Central memory CD8-positive, alpha-beta T cell (primary cell): ENCODE results near the gene BMAL1.

Experiments used
- ATAC-seq: fragments of 150-1000 bp; cut with Tn5 transposase; replicated peaks from 2 replicates; pipeline ENCODE4 v1.10.0; 2022; ENCODE audit warnings: mild to moderate bottlenecking, moderate FRiP score, moderate number of reproducible peaks; ENCODE audit not compliant: poor library complexity, severe bottlenecking; ENCODE audit errors: extremely low read depth
- DNase-seq, 2 donors: peaks; one replicate each; pipeline ENCODE4 v3.0.0; 2021; ENCODE audit warnings: low spot score in 2 of 2
- H3K27ac Mint-ChIP-seq: one replicate; pipeline ENCODE4 v1.8.0; 2022; ENCODE audit warnings: low read depth, mild to moderate bottlenecking, moderate library complexity, mixed read lengths
- H3K27me3 Mint-ChIP-seq: one replicate; pipeline ENCODE4 v1.8.0; 2022; ENCODE audit warnings: mixed read lengths
- H3K36me3 Mint-ChIP-seq: one replicate; pipeline ENCODE4 v1.8.0; 2022; ENCODE audit warnings: mild to moderate bottlenecking, moderate library complexity, mixed read lengths; ENCODE audit not compliant: insufficient read depth
- H3K4me1 Mint-ChIP-seq: one replicate; pipeline ENCODE4 v1.8.0; 2022; ENCODE audit warnings: mixed read lengths
- H3K4me3 Mint-ChIP-seq: one replicate; pipeline ENCODE4 v1.8.0; 2022; ENCODE audit warnings: mild to moderate bottlenecking, moderate library complexity, mixed read lengths
- H3K9me3 Mint-ChIP-seq: one replicate; pipeline ENCODE4 v1.8.0; 2022; ENCODE audit warnings: mixed read lengths

The BMAL1 gene

DNA sequence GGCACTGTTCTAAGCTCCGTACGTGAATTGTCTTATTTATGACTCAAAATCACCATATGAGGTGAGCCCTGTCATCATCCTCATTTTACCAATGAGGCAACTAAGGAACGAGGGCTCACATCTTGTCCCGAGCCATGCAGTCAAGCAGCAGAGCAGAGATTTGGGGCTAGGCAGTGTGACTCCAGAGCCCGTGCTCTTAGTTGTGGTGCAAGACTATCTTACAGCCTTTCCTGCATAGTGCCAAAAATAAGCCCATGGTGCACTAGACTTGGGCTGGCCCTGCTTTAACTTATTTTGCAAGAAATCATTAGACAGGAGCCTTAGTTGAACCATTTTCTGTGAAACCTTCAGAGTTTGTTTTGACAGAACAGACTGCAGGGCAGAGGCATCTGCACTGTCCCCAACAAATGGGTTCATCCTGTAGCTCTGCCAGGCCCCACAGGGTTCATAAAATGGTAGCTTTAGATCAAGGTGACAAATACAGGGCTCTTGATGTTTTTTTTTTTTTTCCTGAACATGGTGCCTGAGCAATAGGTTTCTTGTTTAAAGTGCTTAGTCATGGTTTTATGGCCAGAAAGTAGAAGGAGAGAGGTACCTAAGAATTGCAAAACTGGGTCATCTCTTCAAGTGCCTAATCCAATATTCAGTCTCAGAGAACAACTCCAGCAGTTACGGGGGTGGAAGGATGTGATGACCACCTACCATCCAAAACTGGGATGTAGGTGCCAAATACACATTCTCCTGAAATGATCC lies 56.6 kb downstream of the BMAL1 start:
- DNase-seq (no peak), ATAC-seq (no peak)
- Mint-ChIP-seq H3K36me3 (peaks cover 10% of the 10 kb centered on the region), H3K9me3 (no peaks in the 10 kb centered on the region), H3K27me3 (no peaks in the 10 kb centered on the region), H3K4me1 (peaks cover 64% of the 10 kb centered on the region), H3K27ac (no peak overlapping the region), H3K4me3 (no peak overlapping the region)

DNA sequence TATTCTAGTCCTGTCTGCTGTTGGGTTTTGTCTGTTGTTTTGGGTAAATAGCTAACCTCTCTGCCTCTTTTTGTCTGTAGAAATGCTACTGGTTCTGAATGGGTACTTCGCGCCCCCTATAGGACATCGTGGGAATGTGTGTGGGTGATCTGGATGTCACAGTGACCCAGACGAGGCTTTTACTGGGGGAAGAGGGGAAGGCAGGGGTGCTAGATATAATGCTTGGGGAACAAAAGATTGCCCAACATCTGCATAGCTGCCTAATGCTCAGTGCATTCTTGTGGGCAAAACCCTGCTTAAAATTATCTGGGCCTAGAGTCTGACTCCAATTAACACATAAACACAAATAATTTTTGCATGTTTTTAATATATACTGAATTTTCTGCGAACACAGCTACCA lies 57.7 kb downstream of the BMAL1 start:
- Mint-ChIP-seq H3K9me3 (no peaks in the 10 kb centered on the region), H3K4me3 (no peak overlapping the region), H3K4me1 (peaks cover 67% of the 10 kb centered on the region), H3K27me3 (no peaks in the 10 kb centered on the region), H3K27ac (no peak overlapping the region), H3K36me3 (peaks cover 3% of the 10 kb centered on the region)
- ATAC-seq: peak; percentile 55
- peak; percentile 55 to 61 for DNase-seq

DNA sequence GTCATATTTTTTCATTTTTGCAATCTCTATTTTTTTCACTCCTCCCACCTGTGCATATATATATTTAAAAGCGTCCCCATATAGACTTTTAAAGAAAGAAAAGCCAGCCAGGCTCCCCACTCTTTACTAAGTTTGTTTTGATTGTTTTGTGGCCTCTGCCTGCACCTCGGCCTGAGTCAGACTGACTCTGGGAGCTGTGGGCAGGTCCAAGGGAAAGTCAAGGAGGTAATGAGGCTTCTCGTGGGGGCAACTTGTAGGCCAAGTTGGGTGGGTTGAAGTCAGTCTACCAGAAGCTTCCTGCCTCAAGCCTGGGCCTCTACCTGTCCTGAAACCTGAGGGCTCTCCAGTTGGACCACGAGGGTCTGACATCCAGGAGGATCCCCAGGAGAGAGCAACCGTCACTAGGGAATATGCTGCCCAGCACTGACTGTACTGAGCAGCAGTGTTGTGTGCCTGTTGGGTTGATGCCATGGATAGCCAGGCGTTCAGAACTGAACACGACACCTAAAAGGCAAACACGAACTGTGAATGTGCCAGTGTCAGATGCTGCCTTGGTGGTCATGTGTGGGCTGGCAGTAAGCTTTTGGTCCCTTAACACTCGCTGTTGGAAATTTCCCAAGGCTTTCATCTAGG lies 58.8 kb downstream of the BMAL1 start:
- Mint-ChIP-seq H3K4me3 (no peak overlapping the region), H3K4me1 (peaks cover 71% of the 10 kb centered on the region), H3K9me3 (no peaks in the 10 kb centered on the region), H3K27me3 (no peaks in the 10 kb centered on the region), H3K27ac (no peak overlapping the region), H3K36me3 (peaks cover 3% of the 10 kb centered on the region)
- ATAC-seq: no peak
- no peak for DNase-seq

DNA sequence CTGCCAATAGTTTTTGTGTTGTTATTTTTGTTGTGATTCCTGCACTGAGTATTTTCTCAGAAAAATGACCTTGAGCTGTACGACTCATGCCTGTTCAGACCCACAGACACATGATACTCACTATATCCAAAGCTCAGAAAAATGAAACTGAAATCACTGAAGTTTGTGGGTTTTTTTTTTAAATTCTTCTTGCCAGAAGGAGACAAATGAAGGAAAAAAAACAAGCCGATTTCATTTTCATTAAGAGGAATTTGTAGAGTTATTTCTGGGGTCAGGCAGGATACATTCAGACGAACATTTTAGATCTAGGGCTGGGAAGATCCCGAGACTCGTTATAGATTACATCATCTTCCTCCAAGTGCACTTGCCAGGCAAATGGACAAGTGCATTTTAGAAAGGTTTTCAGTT lies 60.4 kb downstream of the BMAL1 start:
- no peak for DNase-seq
- H3K27me3 Mint-ChIP-seq: no peaks in the 10 kb centered on the region
- peaks cover 71% of the 10 kb centered on the region for H3K4me1 Mint-ChIP-seq
- H3K27ac Mint-ChIP-seq: peak overlapping the region; percentile 67
- H3K4me3 Mint-ChIP-seq: peak overlapping the region; percentile 4
- ATAC-seq: no peak
- H3K36me3 Mint-ChIP-seq: peaks cover 3% of the 10 kb centered on the region
- H3K9me3 Mint-ChIP-seq: no peaks in the 10 kb centered on the region

DNA sequence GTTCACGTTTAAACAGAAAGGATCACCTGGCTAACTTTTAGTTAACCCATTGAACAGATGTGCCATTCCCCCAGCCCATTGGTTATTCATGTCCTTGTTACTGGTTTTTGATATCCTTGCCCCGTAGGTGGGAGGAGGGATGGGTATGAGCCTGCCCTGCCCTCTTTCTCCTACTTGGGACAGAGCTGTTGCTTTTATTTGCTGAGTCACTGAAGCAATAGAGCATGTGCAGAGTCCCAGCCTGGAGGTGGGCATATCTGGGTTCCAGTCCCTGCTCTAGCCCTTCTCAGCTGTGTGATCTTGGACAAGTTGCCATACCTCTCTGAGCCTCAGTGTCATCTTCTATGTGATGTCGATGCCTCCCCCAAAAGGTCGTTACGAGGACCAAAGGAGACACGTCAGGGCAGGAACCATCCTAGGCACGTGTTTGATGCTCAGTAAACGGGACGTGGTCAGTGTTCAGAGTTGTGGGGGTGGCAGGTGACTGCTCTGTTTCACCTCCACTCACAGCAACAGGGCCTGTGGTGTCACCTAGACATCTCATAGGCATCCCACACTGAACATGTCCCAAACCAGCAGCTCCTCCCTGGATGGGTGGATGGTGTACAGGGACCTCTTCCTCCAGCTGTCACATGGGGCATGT lies 61.0 kb downstream of the BMAL1 start:
- H3K9me3 Mint-ChIP-seq: no peaks in the 10 kb centered on the region
- H3K27me3 Mint-ChIP-seq: no peaks in the 10 kb centered on the region
- peak overlapping the region; percentile 85 for H3K27ac Mint-ChIP-seq
- ATAC-seq: peak; percentile 26
- peaks cover 3% of the 10 kb centered on the region for H3K36me3 Mint-ChIP-seq
- H3K4me1 Mint-ChIP-seq: peaks cover 69% of the 10 kb centered on the region
- H3K4me3 Mint-ChIP-seq: peak overlapping the region; percentile 4
- DNase-seq: no peak

- no peaks in the 10 kb centered on the region for H3K9me3 Mint-ChIP-seq
- H3K4me3 Mint-ChIP-seq: peak overlapping the region; percentile 4
- H3K27me3 Mint-ChIP-seq: no peaks in the 10 kb centered on the region
- ATAC-seq: peak; percentile 68
- peaks cover 6% of the 10 kb centered on the region for H3K36me3 Mint-ChIP-seq
- no peak for DNase-seq
- H3K27ac Mint-ChIP-seq: peak overlapping the region; percentile 85
- peaks cover 70% of the 10 kb centered on the region for H3K4me1 Mint-ChIP-seq
These were observed 61.9 kb downstream of the BMAL1 start for GRCh38 chr11:13339195-13340153.

- Mint-ChIP-seq H3K9me3 (no peaks in the 10 kb centered on the region), H3K4me1 (peaks cover 69% of the 10 kb centered on the region), H3K27ac (peak overlapping the region; percentile 81), H3K4me3 (no peak overlapping the region), H3K27me3 (no peaks in the 10 kb centered on the region), H3K36me3 (peaks cover 7% of the 10 kb centered on the region)
- no peak for DNase-seq
- no peak for ATAC-seq
These were observed 63.4 kb downstream of the BMAL1 start for GRCh38 chr11:13341026-13341425.

GRCh38 chr11:13343067-13343466 lies 65.5 kb downstream of the BMAL1 start:
- no peak overlapping the region for H3K4me3 Mint-ChIP-seq
- no peaks in the 10 kb centered on the region for H3K27me3 Mint-ChIP-seq
- peaks cover 10% of the 10 kb centered on the region for H3K36me3 Mint-ChIP-seq
- peak overlapping the region; percentile 36 for H3K27ac Mint-ChIP-seq
- DNase-seq: no peak
- H3K9me3 Mint-ChIP-seq: no peaks in the 10 kb centered on the region
- H3K4me1 Mint-ChIP-seq: peaks cover 79% of the 10 kb centered on the region
- no peak for ATAC-seq

DNA sequence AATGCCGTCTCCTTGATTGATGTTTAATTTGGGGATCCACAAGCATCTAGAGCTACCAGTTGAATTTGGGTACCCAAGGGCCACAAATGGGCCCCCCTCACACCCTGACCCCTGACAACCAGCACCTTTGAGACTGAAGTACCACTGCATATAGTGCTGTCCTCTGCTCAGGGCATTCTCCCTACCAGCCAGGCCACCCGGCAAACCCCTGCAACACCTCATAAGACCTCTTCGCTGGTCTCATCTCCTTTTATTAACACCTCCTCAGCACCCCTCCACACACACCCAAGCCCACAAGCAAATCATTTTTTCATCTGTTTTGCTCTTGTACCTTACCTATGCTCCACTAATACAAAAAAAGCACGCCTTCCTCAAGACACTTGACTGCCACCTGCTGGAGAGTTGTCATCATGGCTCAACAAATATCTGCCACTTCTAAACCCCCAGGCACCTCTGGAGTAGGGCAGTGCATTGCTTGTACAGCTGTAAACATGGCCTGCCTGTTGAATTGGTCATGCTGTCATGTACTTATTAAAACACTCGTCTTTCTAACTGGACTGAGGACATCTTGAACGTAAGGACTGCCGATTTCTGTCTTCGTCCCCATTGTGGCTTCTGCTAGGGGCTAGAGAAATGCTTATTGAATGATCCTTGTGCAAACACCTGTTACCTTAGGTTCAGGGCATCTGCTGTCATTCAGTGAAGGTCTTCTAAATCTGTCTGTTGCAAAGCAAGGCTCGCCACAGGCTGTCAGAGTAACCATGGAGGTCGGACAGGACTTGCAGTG lies 66.5 kb downstream of the BMAL1 start:
- DNase-seq (peak; percentile 57 to 60), ATAC-seq (peak; percentile 44)
- Mint-ChIP-seq H3K9me3 (no peaks in the 10 kb centered on the region), H3K36me3 (peaks cover 14% of the 10 kb centered on the region), H3K4me3 (no peak overlapping the region), H3K27ac (peak overlapping the region; percentile 36), H3K27me3 (no peaks in the 10 kb centered on the region), H3K4me1 (peaks cover 75% of the 10 kb centered on the region)

DNA sequence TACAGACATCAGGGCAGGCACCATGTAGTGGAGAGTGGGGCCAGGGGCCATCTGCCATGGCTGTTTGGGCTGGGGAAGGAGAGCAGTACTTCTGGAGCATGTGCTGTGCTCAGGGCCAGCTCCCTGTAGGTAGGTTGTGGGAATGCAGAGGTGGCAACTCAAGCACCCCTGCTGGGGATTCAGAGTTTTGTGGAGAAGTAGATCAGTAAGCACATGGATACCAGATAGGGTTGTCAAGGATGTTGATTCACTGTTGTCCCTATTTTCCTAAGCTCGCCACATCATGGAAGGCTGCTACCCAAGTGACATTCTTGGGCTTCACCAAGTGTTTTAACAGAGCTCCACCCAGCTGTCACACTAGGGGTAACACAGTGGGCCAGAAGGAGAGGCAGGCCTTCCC lies 67.2 kb downstream of the BMAL1 start:
- ATAC-seq (no peak), DNase-seq (no peak)
- Mint-ChIP-seq H3K36me3 (peaks cover 19% of the 10 kb centered on the region), H3K4me3 (no peak overlapping the region), H3K9me3 (no peaks in the 10 kb centered on the region), H3K4me1 (peaks cover 68% of the 10 kb centered on the region), H3K27me3 (no peaks in the 10 kb centered on the region), H3K27ac (no peak overlapping the region)

GRCh38 chr11:13346470-13346869 lies 68.9 kb downstream of the BMAL1 start:
- no peak for ATAC-seq
- no peak for DNase-seq
- peaks cover 31% of the 10 kb centered on the region for H3K36me3 Mint-ChIP-seq
- H3K27ac Mint-ChIP-seq: peak overlapping the region; percentile 52
- H3K4me1 Mint-ChIP-seq: peaks cover 59% of the 10 kb centered on the region
- no peaks in the 10 kb centered on the region for H3K9me3 Mint-ChIP-seq
- no peaks in the 10 kb centered on the region for H3K27me3 Mint-ChIP-seq
- H3K4me3 Mint-ChIP-seq: no peak overlapping the region
